IMR-90 (cell line): ENCODE measurements around the gene BTBD9. TPM values are rescaled to one million over a fixed set of nuclear protein-coding genes. Genes with fewer than 3 reads are reported as not detected.

Experiments used
- ATAC-seq: fragments of 200-7000 bp; cut with Tn5 transposase; 2 replicates; pipeline ENCODE4 v1.9.1; 2020; ENCODE audit warnings: low read depth, mild to moderate bottlenecking, moderate library complexity
- BruUV-seq: library from RNA; stranded (reverse); fragments of 400-500 nt; replicated peaks from 2 replicates; lab custom pipeline; 2021; lab: Mats Ljungman, UMichigan
- CTCF ChIA-PET: fragments of 300-600 bp; formaldehyde crosslinking; extraction: SDS; loops from one replicate; lab custom pipeline; 2021; ENCODE audit warnings: antibody characterized with exemption; lab: Yijun Ruan, JAX
- POLR2A ChIA-PET: fragments of 300-600 bp; sonication (Branson Sonifier 250); formaldehyde crosslinking; loops from one replicate; lab custom pipeline; 2022; ENCODE audit warnings: antibody characterized with exemption; ENCODE audit not compliant: unreplicated experiment; lab: Charles Lee
- DNase-seq: peaks from one replicate; pipeline ENCODE4 v3.0.0; 2013
- H2AFZ ChIP-seq: replicated peaks from 2 replicates; pipeline ENCODE3; 2013; ENCODE audit warnings: low read length, mild to moderate bottlenecking; ENCODE audit not compliant: poor library complexity
- H2AK5ac ChIP-seq: 2 replicates; pipeline ENCODE4 v1.6.1; 2013; ENCODE audit warnings: low read depth, low read length, inconsistent platforms
- H2AK9ac ChIP-seq: replicated peaks from 2 replicates; pipeline ENCODE3; 2013; ENCODE audit warnings: mild to moderate bottlenecking, low read depth, low read length, moderate library complexity; ENCODE audit not compliant: poor library complexity
- H2BK120ac ChIP-seq: 2 replicates; pipeline ENCODE4 v1.6.1; 2013; ENCODE audit warnings: low read depth, low read length, inconsistent platforms
- H2BK15ac ChIP-seq: 3 replicates; pipeline ENCODE4 v1.6.1; 2013; ENCODE audit warnings: low read depth, low read length, inconsistent platforms
- H2BK20ac ChIP-seq: 2 replicates; pipeline ENCODE4 v1.6.1; 2013; ENCODE audit warnings: low read depth, mild to moderate bottlenecking, inconsistent platforms, low read length, moderate library complexity
- H2BK5ac ChIP-seq: 2 replicates; pipeline ENCODE4 v1.6.1; 2013; ENCODE audit warnings: mild to moderate bottlenecking, low read depth, low read length, inconsistent platforms; ENCODE audit not compliant: poor library complexity, severe bottlenecking
- H3K14ac ChIP-seq: replicated peaks from 2 replicates; pipeline ENCODE4 v1.6.1; 2013; ENCODE audit warnings: low read depth, low read length, inconsistent platforms
- H3K18ac ChIP-seq: 2 replicates; pipeline ENCODE4 v1.6.1; 2013; ENCODE audit warnings: low read depth, low read length, control low read depth
- H3K23ac ChIP-seq: 2 replicates; pipeline ENCODE4 v1.6.1; 2013; ENCODE audit warnings: low read depth, low read length, inconsistent platforms
- H3K27ac ChIP-seq: 2 replicates; pipeline ENCODE4 v1.5.1; 2013; ENCODE audit warnings: mild to moderate bottlenecking, control low read depth, low read length; ENCODE audit not compliant: insufficient read depth
- H3K27me3 ChIP-seq: 2 replicates; pipeline ENCODE4 v1.6.1; 2013; ENCODE audit warnings: low read length; ENCODE audit not compliant: control insufficient read depth, insufficient read depth
- H3K36me3 ChIP-seq: 2 replicates; pipeline ENCODE4 v1.6.1; 2013; ENCODE audit warnings: low read length, mixed read lengths; ENCODE audit not compliant: control insufficient read depth, insufficient read depth
- H3K4ac ChIP-seq: 2 replicates; pipeline ENCODE4 v1.6.1; 2013; ENCODE audit warnings: low read depth, low read length, inconsistent platforms
- H3K4me1 ChIP-seq: 2 replicates; pipeline ENCODE4 v1.6.1; 2013; ENCODE audit warnings: low read length, mixed read lengths; ENCODE audit not compliant: control insufficient read depth, insufficient read depth
- H3K4me2 ChIP-seq: 2 replicates; pipeline ENCODE4 v1.6.1; 2013; ENCODE audit warnings: low read depth, mild to moderate bottlenecking, control low read depth, low read length, moderate library complexity
- H3K4me3 ChIP-seq: 2 replicates; pipeline ENCODE4 v1.5.1; 2013; ENCODE audit warnings: low read depth, mild to moderate bottlenecking, control low read depth, low read length, moderate library complexity; ENCODE audit not compliant: insufficient read depth
- H3K56ac ChIP-seq: 2 replicates; pipeline ENCODE4 v1.6.1; 2013; ENCODE audit warnings: low read length, inconsistent platforms; ENCODE audit not compliant: insufficient read depth; ENCODE audit errors: extremely low read depth
- H3K79me1 ChIP-seq, 2 experiments: 2 replicates each; pipeline ENCODE4 v1.6.1; 2013; ENCODE audit warnings: low read length in 2 of 2, inconsistent platforms in 1 of 2, low read depth in 1 of 2
- H3K9ac ChIP-seq: 2 replicates; pipeline ENCODE4 v1.6.1; 2013; ENCODE audit warnings: low read depth, low read length, control low read depth
- H3K9me1 ChIP-seq: 2 replicates; pipeline ENCODE4 v1.6.1; 2013; ENCODE audit warnings: low read length, inconsistent platforms; ENCODE audit not compliant: insufficient read depth
- H3K9me3 ChIP-seq: 2 replicates; pipeline ENCODE4 v1.6.1; 2013; ENCODE audit warnings: low read length; ENCODE audit not compliant: control insufficient read depth, insufficient read depth
- H4K20me1 ChIP-seq: 2 replicates; pipeline ENCODE4 v1.6.1; 2013; ENCODE audit warnings: low read length, inconsistent platforms; ENCODE audit not compliant: insufficient read depth
- H4K5ac ChIP-seq: 2 replicates; pipeline ENCODE4 v1.6.1; 2013; ENCODE audit warnings: mild to moderate bottlenecking, low read depth, low read length, control low read depth
- H4K8ac ChIP-seq, 2 experiments: 2 replicates each; pipeline ENCODE4 v1.6.1; 2013; ENCODE audit warnings: low read depth in 2 of 2, low read length in 2 of 2, control low read depth in 1 of 2, inconsistent platforms in 1 of 2
- H4K91ac ChIP-seq: 2 replicates; pipeline ENCODE4 v1.6.1; 2013; ENCODE audit warnings: low read depth, low read length, inconsistent platforms; ENCODE audit not compliant: insufficient read depth
- CHD1 ChIP-seq: IDR thresholded peaks from 2 replicates; pipeline ENCODE4 v1.6.1; 2012; ENCODE audit warnings: low read depth, low read length, improper control_type of control experiment
- MAFK ChIP-seq: IDR thresholded peaks from 2 replicates; pipeline ENCODE4 v1.6.1; 2012; ENCODE audit warnings: low read depth, low read length, improper control_type of control experiment
- MAZ ChIP-seq: IDR thresholded peaks from 2 replicates; pipeline ENCODE4 v1.6.1; 2012; ENCODE audit warnings: low read depth, mild to moderate bottlenecking, low read length, improper control_type of control experiment, moderate library complexity, borderline replicate concordance
- MXI1 ChIP-seq: IDR thresholded peaks from 2 replicates; pipeline ENCODE4 v1.6.1; 2012; ENCODE audit warnings: low read depth, mild to moderate bottlenecking, low read length, moderate library complexity, borderline replicate concordance
- RFX5 ChIP-seq: IDR thresholded peaks from 2 replicates; pipeline ENCODE4 v1.8.0; 2012; ENCODE audit warnings: low read depth, mild to moderate bottlenecking, low read length, moderate library complexity
- WGBS, 2 experiments: methylation state at CpG; one replicate each; pipeline versions ENCODE4 v1.1.5 to v1.1.7; 2013; ENCODE audit warnings: missing lambda C conversion rate in 2 of 2; ENCODE audit not compliant: insufficient read length in 1 of 2; ENCODE audit errors: extremely low coverage in 2 of 2; 5-methylcytosine and 5-hydroxymethylcytosine counted together
- dilution Hi-C: fragments of 300-500 bp; cut with HindIII; formaldehyde crosslinking; loops from one replicate; pipeline ENCODE4 v1.14.3; 2018; ENCODE audit warnings: low sequenced_read_pairs; ENCODE audit not compliant: unreplicated experiment
- in situ Hi-C: fragments of 300-500 bp; cut with MboI; formaldehyde crosslinking; loops from 3 replicates; pipeline ENCODE4 v1.14.3; 2019; ENCODE audit warnings: low sequenced_read_pairs, inconsistent platforms, mixed read lengths
- intact Hi-C: fragments of 100-400 bp; cut with micrococcal nuclease; formaldehyde crosslinking; loops from 2 replicates; pipeline ENCODE4 v1.10.0; 2022
- polyA plus RNA-seq, 3 experiments: library from polyadenylated mRNA; depleted of rRNA; stranded (reverse); fragments of >200 nt; gene quantifications; 2 replicates each; pipeline ENCODE4 v1.2.3, GENCODE V29; 2012; ENCODE audit warnings: low replicate concordance in 1 of 3
- total RNA-seq: library from RNA; depleted of rRNA; stranded (reverse); fragments of >200 nt; gene quantifications from 2 replicates; pipeline ENCODE4 v1.2.3, GENCODE V29; 2012
- TF ChIP-seq, protein P1 (sequence below): fragments of 150-350 bp; IDR thresholded peaks from 2 replicates; pipeline ENCODE4 v1.6.1; 2016; ENCODE audit warnings: low read depth, mild to moderate bottlenecking, low read length, moderate library complexity, borderline replicate concordance

BTBD9 gene
- total and polyA plus RNA-seq, 2 of the 4 experiments (the other 2 are of a cell fraction): 4.1 to 22.0 TPM

DNA sequence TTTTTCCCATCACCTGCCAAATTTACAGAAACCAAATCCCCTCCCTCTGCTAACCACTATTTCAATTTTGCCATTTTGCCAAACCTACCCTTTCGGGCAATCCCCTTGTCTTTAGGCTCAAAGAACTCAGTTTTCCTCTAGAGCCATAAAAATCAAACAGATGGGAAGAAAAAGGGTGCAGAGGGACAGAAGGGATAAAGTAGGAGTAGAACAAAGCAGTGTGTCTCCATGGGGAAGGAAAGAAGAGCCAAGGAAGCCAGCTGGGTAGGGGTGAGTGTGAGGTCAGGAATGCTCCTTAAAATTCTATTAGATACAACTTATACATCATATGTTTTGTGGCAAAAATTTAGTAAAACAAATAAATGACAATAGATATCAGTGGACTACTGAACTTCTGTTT, 316.5 kb downstream of the BTBD9 start:
- no peaks in the 10 kb centered on the region; the same call in 1 of the 2 replicates for H4K20me1 ChIP-seq
- H3K9ac ChIP-seq: no peak overlapping the region
- no peak overlapping the region for H4K5ac ChIP-seq
- no peak overlapping the region for H4K8ac ChIP-seq
- peak; percentile 42; the same call in 1 of the 2 replicates for ATAC-seq
- no peak overlapping the region for H2AFZ ChIP-seq
- no peak for TF ChIP-seq MAZ
- TF ChIP-seq MAFK: no peak
- no peak for TF ChIP-seq CHD1
- no peak for TF ChIP-seq MXI1
- TF ChIP-seq, protein P1, sequence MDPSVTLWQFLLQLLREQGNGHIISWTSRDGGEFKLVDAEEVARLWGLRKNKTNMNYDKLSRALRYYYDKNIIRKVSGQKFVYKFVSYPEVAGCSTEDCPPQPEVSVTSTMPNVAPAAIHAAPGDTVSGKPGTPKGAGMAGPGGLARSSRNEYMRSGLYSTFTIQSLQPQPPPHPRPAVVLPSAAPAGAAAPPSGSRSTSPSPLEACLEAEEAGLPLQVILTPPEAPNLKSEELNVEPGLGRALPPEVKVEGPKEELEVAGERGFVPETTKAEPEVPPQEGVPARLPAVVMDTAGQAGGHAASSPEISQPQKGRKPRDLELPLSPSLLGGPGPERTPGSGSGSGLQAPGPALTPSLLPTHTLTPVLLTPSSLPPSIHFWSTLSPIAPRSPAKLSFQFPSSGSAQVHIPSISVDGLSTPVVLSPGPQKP: no peak
- no peak for TF ChIP-seq RFX5
- H4K91ac ChIP-seq: no peak overlapping the region
- no peak overlapping the region for H2BK5ac ChIP-seq
- no peak overlapping the region for H3K23ac ChIP-seq
- H3K14ac ChIP-seq: no peak overlapping the region
- H3K9me3 ChIP-seq: no peaks in the 10 kb centered on the region; the same call in 1 of the 2 replicates
- H3K9me1 ChIP-seq: no peaks in the 10 kb centered on the region; the same call in 1 of the 2 replicates
- no peak overlapping the region for H2BK20ac ChIP-seq
- no peak overlapping the region for H2BK120ac ChIP-seq
- no peak overlapping the region for H3K4ac ChIP-seq
- no peak overlapping the region for H2BK15ac ChIP-seq
- H3K27ac ChIP-seq: no peak overlapping the region
- no peak overlapping the region for H3K4me2 ChIP-seq
- DNase-seq: no peak
- dilution Hi-C loops: no loop called here
- ChIA-PET CTCF (no interaction called here), POLR2A (no interaction called here)
- BruUV-seq: no TSS peak
- no peaks in the 10 kb centered on the region for H3K36me3 ChIP-seq
- no peak overlapping the region for H2AK9ac ChIP-seq
- H2AK5ac ChIP-seq: no peak overlapping the region
- no peaks in the 10 kb centered on the region for H3K27me3 ChIP-seq
- no peaks in the 10 kb centered on the region for H3K4me1 ChIP-seq
- WGBS, 2 experiments: no CpG with 5 or more reads among the region's 1 CpG
- H3K4me3 ChIP-seq: no peak overlapping the region
- no peaks in the 10 kb centered on the region for H3K79me1 ChIP-seq
- H3K18ac ChIP-seq: no peak overlapping the region
- H3K56ac ChIP-seq: no peak overlapping the region
- in situ Hi-C loops: no loop called here
- intact Hi-C loops: no loop called here
